Neural cell (in vitro differentiated cells): ENCODE results near the gene PARVA. TPM values are rescaled to one million over a fixed set of nuclear protein-coding genes. Genes with fewer than 3 reads are reported as not detected.

Source experiments
- H2AFZ ChIP-seq: fragments of 200-600, 300-800 bp; sonication (generic), shearing (Covaris generic); 2 replicates; pipeline ENCODE4 v1.6.0; 2014; ENCODE audit warnings: low read depth, mild to moderate bottlenecking, antibody characterized with exemption, low read length, moderate library complexity
- H3F3A ChIP-seq: fragments of 200-600 bp; shearing (Covaris generic); 2 replicates; pipeline ENCODE4 v1.6.1; 2016; ENCODE audit warnings: mild to moderate bottlenecking, moderate library complexity, mixed read lengths, antibody characterized with exemption, low read length; ENCODE audit not compliant: insufficient read depth, poor library complexity, severe bottlenecking
- H3K27ac ChIP-seq: fragments of 200-600, 300-800 bp; sonication (generic), shearing (Covaris generic); 2 replicates; pipeline ENCODE4 v1.5.1; 2014; ENCODE audit warnings: mild to moderate bottlenecking, low read length, moderate library complexity
- H3K27me3 ChIP-seq: fragments of 300-800, 200-600 bp; sonication (generic), shearing (Covaris generic); 2 replicates; pipeline ENCODE4 v1.6.0; 2014; ENCODE audit warnings: mild to moderate bottlenecking, low read depth, low read length, moderate library complexity; ENCODE audit not compliant: insufficient read depth
- H3K36me3 ChIP-seq: fragments of 300-800, 200-600 bp; sonication (generic), shearing (Covaris generic); 2 replicates; pipeline ENCODE4 v1.5.1; 2014; ENCODE audit warnings: mild to moderate bottlenecking, antibody characterized with exemption, low read length, moderate library complexity; ENCODE audit not compliant: insufficient read depth
- H3K4me2 ChIP-seq: fragments of 300-800, 200-600 bp; sonication (generic), shearing (Covaris generic); 2 replicates; pipeline ENCODE4 v1.6.0; 2014; ENCODE audit warnings: mild to moderate bottlenecking, low read length
- H3K4me3 ChIP-seq: fragments of 300-800, 200-600 bp; sonication (generic), shearing (Covaris generic); 2 replicates; pipeline ENCODE4 v1.5.1; 2014; ENCODE audit warnings: mild to moderate bottlenecking, low read length, moderate library complexity
- H3K79me2 ChIP-seq: fragments of 200-600 bp; shearing (Covaris generic); replicated peaks from 2 replicates; pipeline ENCODE4 v1.6.0; 2014; ENCODE audit warnings: mild to moderate bottlenecking, low read length, moderate library complexity; ENCODE audit not compliant: insufficient read depth
- H3K9ac ChIP-seq: fragments of 300-800, 200-600 bp; sonication (generic), shearing (Covaris generic); 2 replicates; pipeline ENCODE4 v1.6.1; 2016; ENCODE audit warnings: mild to moderate bottlenecking, low read length, mixed read lengths
- H3K9me2 ChIP-seq: fragments of 200-600 bp; shearing (Covaris generic); 2 replicates; pipeline ENCODE4 v1.6.1; 2016; ENCODE audit warnings: mild to moderate bottlenecking, low read length, mixed read lengths; ENCODE audit not compliant: insufficient read depth
- H3K9me3 ChIP-seq: fragments of 200-600, 300-800 bp; sonication (generic), shearing (Covaris generic); 2 replicates; pipeline ENCODE4 v1.6.1; 2016; ENCODE audit warnings: mild to moderate bottlenecking, mixed run types, low read length, moderate library complexity, mixed read lengths
- H4K20me1 ChIP-seq: fragments of 200-600 bp; shearing (Covaris generic); 2 replicates; pipeline ENCODE4 v1.6.1; 2016; ENCODE audit warnings: mild to moderate bottlenecking, mixed run types; ENCODE audit not compliant: insufficient read depth
- EP300 ChIP-seq: fragments of 450-650 bp; conservative IDR thresholded peaks from 2 replicates; pipeline ENCODE4 v1.6.1; 2014; ENCODE audit warnings: antibody characterized with exemption, mild to moderate bottlenecking, moderate library complexity; ENCODE audit not compliant: poor library complexity, severe bottlenecking
- EZH2 ChIP-seq: fragments of 200-600, 300-800 bp; shearing (Covaris generic), sonication (generic); IDR thresholded peaks from 2 replicates; pipeline ENCODE4 v1.6.1; 2014; ENCODE audit warnings: antibody characterized with exemption, low read length, borderline replicate concordance, mild to moderate bottlenecking; ENCODE audit not compliant: insufficient read depth, poor library complexity, severe bottlenecking
- MXI1 ChIP-seq: fragments of 450-650 bp; conservative IDR thresholded peaks from 2 replicates; pipeline ENCODE4 v1.6.1; 2014; ENCODE audit warnings: antibody characterized with exemption, mild to moderate bottlenecking; ENCODE audit not compliant: poor library complexity, severe bottlenecking
- POLR2AphosphoS5 ChIP-seq: IDR thresholded peaks from 2 replicates; pipeline ENCODE4 v1.6.1; 2012
- RAD21 ChIP-seq: fragments of 450-650 bp; conservative IDR thresholded peaks from 2 replicates; pipeline ENCODE4 v1.6.1; 2014; ENCODE audit warnings: antibody characterized with exemption, mild to moderate bottlenecking, moderate library complexity
- SMC3 ChIP-seq: fragments of 450-650 bp; conservative IDR thresholded peaks from 2 replicates; pipeline ENCODE4 v1.6.1; 2014; ENCODE audit warnings: antibody characterized with exemption, mild to moderate bottlenecking, moderate library complexity; ENCODE audit not compliant: poor library complexity
- TAF1 ChIP-seq: IDR thresholded peaks from 2 replicates; pipeline ENCODE4 v1.6.1; 2012; ENCODE audit warnings: low read depth
- polyA plus RNA-seq: library from polyadenylated mRNA; depleted of rRNA; stranded (reverse); fragments of >200 nt; gene quantifications from 2 replicates; pipeline ENCODE4 v1.2.3, GENCODE V29; 2014
- TF ChIP-seq, protein P1 (sequence below): fragments of 450-650 bp; IDR thresholded peaks from 2 replicates; pipeline ENCODE4 v1.5.1; 2014; ENCODE audit warnings: antibody characterized with exemption, mild to moderate bottlenecking, moderate library complexity; ENCODE audit not compliant: poor library complexity, severe bottlenecking
- TF ChIP-seq, protein P2 (sequence below): IDR thresholded peaks from 2 replicates; pipeline ENCODE4 v1.6.1; 2012; ENCODE audit warnings: borderline replicate concordance

The PARVA gene
- polyA plus RNA-seq, 1 donor from 2014 or later = 0.94 TPM

DNA sequence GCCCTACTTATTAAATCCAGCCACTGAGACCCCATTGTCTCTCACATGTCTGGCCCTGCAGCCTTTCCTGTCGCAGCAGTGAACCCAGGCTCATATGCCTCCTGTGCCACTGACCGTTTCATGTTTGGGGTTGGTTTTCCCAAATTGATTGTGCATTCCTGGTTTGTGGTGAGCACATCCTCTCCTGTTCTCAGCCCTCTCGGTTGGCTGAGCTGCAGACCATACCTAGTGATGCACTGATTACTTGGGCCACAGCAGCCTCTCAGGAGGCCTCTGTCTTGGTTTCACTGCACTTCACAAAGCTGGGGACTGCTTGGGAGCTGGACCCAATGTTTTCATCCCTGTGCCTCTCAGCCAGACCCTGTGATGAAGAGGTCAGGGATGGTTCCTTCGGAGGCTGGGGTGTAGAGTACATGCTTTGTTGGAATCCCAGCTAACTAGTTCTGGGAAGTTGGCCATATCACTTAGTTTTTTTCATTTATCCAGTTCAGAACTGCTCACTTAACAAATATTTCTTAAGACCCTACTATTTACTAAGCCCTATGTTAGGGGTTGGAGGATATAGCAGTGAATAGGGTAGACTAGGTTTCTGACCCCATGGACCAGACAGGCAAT lies 30.9 kb downstream of the PARVA start:
- Histone ChIP-seq H3K27ac (no peak overlapping the region), H2AFZ (no peak overlapping the region), H3K4me3 (no peak overlapping the region), H3K9ac (no peak overlapping the region), H3K4me2 (no peak overlapping the region), H3F3A (no peaks in the 10 kb centered on the region), H3K79me2 (no peaks in the 10 kb centered on the region), H3K36me3 (no peaks in the 10 kb centered on the region), H3K27me3 (no peaks in the 10 kb centered on the region), H3K9me2 (no peaks in the 10 kb centered on the region), H3K9me3 (no peaks in the 10 kb centered on the region), H4K20me1 (no peaks in the 10 kb centered on the region)
- TF ChIP-seq EP300 = no peak
- TF ChIP-seq, protein P1, sequence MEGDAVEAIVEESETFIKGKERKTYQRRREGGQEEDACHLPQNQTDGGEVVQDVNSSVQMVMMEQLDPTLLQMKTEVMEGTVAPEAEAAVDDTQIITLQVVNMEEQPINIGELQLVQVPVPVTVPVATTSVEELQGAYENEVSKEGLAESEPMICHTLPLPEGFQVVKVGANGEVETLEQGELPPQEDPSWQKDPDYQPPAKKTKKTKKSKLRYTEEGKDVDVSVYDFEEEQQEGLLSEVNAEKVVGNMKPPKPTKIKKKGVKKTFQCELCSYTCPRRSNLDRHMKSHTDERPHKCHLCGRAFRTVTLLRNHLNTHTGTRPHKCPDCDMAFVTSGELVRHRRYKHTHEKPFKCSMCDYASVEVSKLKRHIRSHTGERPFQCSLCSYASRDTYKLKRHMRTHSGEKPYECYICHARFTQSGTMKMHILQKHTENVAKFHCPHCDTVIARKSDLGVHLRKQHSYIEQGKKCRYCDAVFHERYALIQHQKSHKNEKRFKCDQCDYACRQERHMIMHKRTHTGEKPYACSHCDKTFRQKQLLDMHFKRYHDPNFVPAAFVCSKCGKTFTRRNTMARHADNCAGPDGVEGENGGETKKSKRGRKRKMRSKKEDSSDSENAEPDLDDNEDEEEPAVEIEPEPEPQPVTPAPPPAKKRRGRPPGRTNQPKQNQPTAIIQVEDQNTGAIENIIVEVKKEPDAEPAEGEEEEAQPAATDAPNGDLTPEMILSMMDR = no peak
- no peak for TF ChIP-seq RAD21
- TF ChIP-seq SMC3 = no peak
- no peak for TF ChIP-seq MXI1
- TF ChIP-seq, protein P2, sequence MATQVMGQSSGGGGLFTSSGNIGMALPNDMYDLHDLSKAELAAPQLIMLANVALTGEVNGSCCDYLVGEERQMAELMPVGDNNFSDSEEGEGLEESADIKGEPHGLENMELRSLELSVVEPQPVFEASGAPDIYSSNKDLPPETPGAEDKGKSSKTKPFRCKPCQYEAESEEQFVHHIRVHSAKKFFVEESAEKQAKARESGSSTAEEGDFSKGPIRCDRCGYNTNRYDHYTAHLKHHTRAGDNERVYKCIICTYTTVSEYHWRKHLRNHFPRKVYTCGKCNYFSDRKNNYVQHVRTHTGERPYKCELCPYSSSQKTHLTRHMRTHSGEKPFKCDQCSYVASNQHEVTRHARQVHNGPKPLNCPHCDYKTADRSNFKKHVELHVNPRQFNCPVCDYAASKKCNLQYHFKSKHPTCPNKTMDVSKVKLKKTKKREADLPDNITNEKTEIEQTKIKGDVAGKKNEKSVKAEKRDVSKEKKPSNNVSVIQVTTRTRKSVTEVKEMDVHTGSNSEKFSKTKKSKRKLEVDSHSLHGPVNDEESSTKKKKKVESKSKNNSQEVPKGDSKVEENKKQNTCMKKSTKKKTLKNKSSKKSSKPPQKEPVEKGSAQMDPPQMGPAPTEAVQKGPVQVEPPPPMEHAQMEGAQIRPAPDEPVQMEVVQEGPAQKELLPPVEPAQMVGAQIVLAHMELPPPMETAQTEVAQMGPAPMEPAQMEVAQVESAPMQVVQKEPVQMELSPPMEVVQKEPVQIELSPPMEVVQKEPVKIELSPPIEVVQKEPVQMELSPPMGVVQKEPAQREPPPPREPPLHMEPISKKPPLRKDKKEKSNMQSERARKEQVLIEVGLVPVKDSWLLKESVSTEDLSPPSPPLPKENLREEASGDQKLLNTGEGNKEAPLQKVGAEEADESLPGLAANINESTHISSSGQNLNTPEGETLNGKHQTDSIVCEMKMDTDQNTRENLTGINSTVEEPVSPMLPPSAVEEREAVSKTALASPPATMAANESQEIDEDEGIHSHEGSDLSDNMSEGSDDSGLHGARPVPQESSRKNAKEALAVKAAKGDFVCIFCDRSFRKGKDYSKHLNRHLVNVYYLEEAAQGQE = no peak
- TF ChIP-seq EZH2 = no peak
- no peak for TF ChIP-seq TAF1
- TF ChIP-seq POLR2AphosphoS5 = no peak

DNA sequence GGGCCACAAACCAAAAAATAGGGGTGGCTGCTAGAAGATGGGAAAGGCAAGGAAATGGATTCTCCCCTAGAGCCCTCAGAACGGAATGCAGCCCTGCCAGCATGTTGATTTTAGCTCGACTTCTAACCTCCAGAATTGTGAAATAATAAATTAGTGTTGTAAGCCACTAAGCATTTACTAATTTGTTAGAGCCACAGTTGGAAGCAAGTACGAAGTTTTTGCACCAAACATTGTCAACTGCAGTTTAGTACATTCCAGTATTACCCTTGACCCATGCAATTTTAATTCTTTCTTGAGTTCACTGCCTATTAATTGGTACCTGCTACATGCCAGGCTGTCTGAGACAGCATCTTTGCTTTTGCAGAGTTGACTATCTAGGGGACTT lies 32.2 kb downstream of the PARVA start:
- no peak overlapping the region for H3K27ac ChIP-seq
- H3K27me3 ChIP-seq = no peaks in the 10 kb centered on the region
- H3K9me2 ChIP-seq = no peaks in the 10 kb centered on the region
- TF ChIP-seq POLR2AphosphoS5 = no peak
- TF ChIP-seq SMC3 = no peak
- TF ChIP-seq EZH2 = no peak
- H4K20me1 ChIP-seq = no peaks in the 10 kb centered on the region
- no peaks in the 10 kb centered on the region for H3K9me3 ChIP-seq
- no peaks in the 10 kb centered on the region for H3K36me3 ChIP-seq
- H3K79me2 ChIP-seq = no peaks in the 10 kb centered on the region
- H3K9ac ChIP-seq = no peak overlapping the region
- no peak overlapping the region for H3K4me2 ChIP-seq
- no peaks in the 10 kb centered on the region for H3F3A ChIP-seq
- H2AFZ ChIP-seq = no peak overlapping the region
- no peak overlapping the region for H3K4me3 ChIP-seq
